Parathyroid adenoma (tissue), 2 donors: ENCODE results near the gene NDUFB5.

Source experiments
- H2AFZ ChIP-seq: fragments of 300-600 bp; sonication (generic); one replicate; pipeline ENCODE4 v1.7.0; 2017; ENCODE audit warnings: antibody characterized with exemption, mild to moderate bottlenecking
- H3K27ac ChIP-seq: fragments of 300-600 bp; sonication (generic); one replicate; pipeline ENCODE4 v1.7.0; 2017
- H3K27me3 ChIP-seq: fragments of 300-600 bp; sonication (generic); one replicate; pipeline ENCODE4 v1.7.0; 2017; ENCODE audit warnings: low read length; ENCODE audit not compliant: control insufficient read depth, insufficient read depth
- H3K36me3 ChIP-seq: fragments of 300-600 bp; sonication (generic); one replicate; pipeline ENCODE4 v1.7.0; 2017; ENCODE audit warnings: low read length; ENCODE audit not compliant: control insufficient read depth, insufficient read depth
- H3K4me1 ChIP-seq: fragments of 300-600 bp; sonication (generic); one replicate; pipeline ENCODE4 v1.7.0; 2017; ENCODE audit warnings: control low read depth
- H3K4me2 ChIP-seq: fragments of 300-600 bp; sonication (generic); one replicate; pipeline ENCODE4 v1.7.0; 2017; ENCODE audit warnings: low read length
- H3K4me3 ChIP-seq: fragments of 300-600 bp; sonication (generic); one replicate; pipeline ENCODE4 v1.7.0; 2017; ENCODE audit warnings: low read depth, low read length
- H3K79me2 ChIP-seq: fragments of 300-600 bp; sonication (generic); one replicate; pipeline ENCODE4 v1.7.0; 2017; ENCODE audit warnings: control low read depth
- H3K9ac ChIP-seq: fragments of 300-600 bp; sonication (generic); one replicate; pipeline ENCODE4 v1.7.0; 2017; ENCODE audit warnings: mild to moderate bottlenecking
- H3K9me3 ChIP-seq: fragments of 300-600 bp; sonication (generic); one replicate; pipeline ENCODE4 v1.7.0; 2017; ENCODE audit warnings: low read length; ENCODE audit not compliant: control insufficient read depth
- TF ChIP-seq, protein P1 (sequence below): fragments of 300-600 bp; sonication (generic); IDR thresholded peaks from one replicate; pipeline ENCODE4 v1.7.0; 2017; ENCODE audit warnings: antibody characterized with exemption, mild to moderate bottlenecking
- donor health status: primary hyperparathyroidism.

NDUFB5 gene

DNA sequence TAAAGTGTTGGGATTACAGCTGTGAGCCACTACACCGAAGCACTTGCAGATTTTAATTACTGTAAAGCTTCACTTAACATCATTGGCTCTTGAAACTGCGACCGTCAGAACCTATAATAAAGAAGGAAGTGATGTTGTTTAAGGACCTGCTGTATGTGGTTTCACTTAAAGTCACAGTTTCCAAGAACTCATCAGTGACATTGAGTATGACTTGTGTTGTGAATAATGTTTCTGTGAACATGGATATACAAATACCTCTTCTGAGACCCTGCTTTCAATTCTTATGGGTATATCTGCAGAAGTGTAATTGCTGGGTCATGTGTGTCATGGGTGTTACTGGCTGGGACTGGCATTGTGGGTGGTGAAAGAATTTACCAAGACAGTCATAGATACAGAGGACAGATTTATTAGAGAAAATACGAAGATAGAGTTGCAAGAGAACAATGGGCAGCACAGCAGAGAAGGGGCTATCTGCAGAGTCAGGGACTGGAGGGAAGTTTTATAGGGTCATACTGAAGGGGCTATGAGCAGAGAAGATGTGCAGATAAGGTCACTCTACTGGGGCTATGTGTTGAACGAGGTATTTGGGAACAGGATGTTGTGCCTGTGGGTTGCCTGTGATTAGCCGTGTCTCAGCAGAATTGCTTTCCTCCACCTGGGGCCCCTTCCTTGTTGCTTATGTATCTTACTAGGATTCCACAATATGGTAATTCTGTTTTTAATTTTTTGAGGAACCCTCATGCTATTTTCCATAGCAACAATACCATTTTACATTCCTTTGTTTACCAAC is 4.5 kb downstream of the NDUFB5 start:
- no peaks in the 10 kb centered on the region for H3K4me1 ChIP-seq
- H3K79me2 ChIP-seq, result peaks cover 57% of the 10 kb centered on the region
- H3K4me2 ChIP-seq, result no peak overlapping the region
- no peaks in the 10 kb centered on the region for H3K27me3 ChIP-seq
- H3K27ac ChIP-seq, result no peak overlapping the region
- H2AFZ ChIP-seq, result no peak overlapping the region
- H3K9me3 ChIP-seq, result no peaks in the 10 kb centered on the region
- TF ChIP-seq, protein P1, sequence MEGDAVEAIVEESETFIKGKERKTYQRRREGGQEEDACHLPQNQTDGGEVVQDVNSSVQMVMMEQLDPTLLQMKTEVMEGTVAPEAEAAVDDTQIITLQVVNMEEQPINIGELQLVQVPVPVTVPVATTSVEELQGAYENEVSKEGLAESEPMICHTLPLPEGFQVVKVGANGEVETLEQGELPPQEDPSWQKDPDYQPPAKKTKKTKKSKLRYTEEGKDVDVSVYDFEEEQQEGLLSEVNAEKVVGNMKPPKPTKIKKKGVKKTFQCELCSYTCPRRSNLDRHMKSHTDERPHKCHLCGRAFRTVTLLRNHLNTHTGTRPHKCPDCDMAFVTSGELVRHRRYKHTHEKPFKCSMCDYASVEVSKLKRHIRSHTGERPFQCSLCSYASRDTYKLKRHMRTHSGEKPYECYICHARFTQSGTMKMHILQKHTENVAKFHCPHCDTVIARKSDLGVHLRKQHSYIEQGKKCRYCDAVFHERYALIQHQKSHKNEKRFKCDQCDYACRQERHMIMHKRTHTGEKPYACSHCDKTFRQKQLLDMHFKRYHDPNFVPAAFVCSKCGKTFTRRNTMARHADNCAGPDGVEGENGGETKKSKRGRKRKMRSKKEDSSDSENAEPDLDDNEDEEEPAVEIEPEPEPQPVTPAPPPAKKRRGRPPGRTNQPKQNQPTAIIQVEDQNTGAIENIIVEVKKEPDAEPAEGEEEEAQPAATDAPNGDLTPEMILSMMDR, result no peak
- no peak overlapping the region for H3K4me3 ChIP-seq
- no peaks in the 10 kb centered on the region for H3K36me3 ChIP-seq
- no peak overlapping the region for H3K9ac ChIP-seq

- H2AFZ ChIP-seq, result no peak overlapping the region
- peaks cover 55% of the 10 kb centered on the region for H3K79me2 ChIP-seq
- TF ChIP-seq, protein P1, result no peak
These were observed 5.5 kb downstream of the NDUFB5 start for GRCh38 chr3:179610066-179610465.

GRCh38 chr3:179613807-179614206 is 9.2 kb downstream of the NDUFB5 start:
- Histone ChIP-seq H3K4me3 (no peak overlapping the region), H3K9ac (no peak overlapping the region), H3K27ac (no peak overlapping the region), H3K9me3 (no peaks in the 10 kb centered on the region), H3K79me2 (peaks cover 40% of the 10 kb centered on the region), H3K4me2 (no peak overlapping the region), H3K36me3 (no peaks in the 10 kb centered on the region), H3K4me1 (no peaks in the 10 kb centered on the region), H3K27me3 (no peaks in the 10 kb centered on the region), H2AFZ (no peak overlapping the region)
- TF ChIP-seq, protein P1, result no peak

More at GRCh38 chr3:179610066-179610465, 5.5 kb downstream of the NDUFB5 start:
- Histone ChIP-seq H3K36me3 (no peaks in the 10 kb centered on the region), H3K9ac (no peak overlapping the region), H3K4me2 (no peak overlapping the region), H3K9me3 (no peaks in the 10 kb centered on the region), H3K4me1 (no peaks in the 10 kb centered on the region), H3K27ac (no peak overlapping the region), H3K4me3 (no peak overlapping the region), H3K27me3 (no peaks in the 10 kb centered on the region)

- Histone ChIP-seq H3K79me2 (peaks cover 31% of the 10 kb centered on the region), H3K27ac (no peak overlapping the region), H3K4me3 (no peak overlapping the region), H3K4me2 (no peak overlapping the region), H3K9me3 (no peaks in the 10 kb centered on the region), H2AFZ (no peak overlapping the region), H3K36me3 (no peaks in the 10 kb centered on the region), H3K9ac (no peak overlapping the region), H3K4me1 (no peaks in the 10 kb centered on the region), H3K27me3 (no peaks in the 10 kb centered on the region)
- TF ChIP-seq, protein P1, result no peak
These were observed 11.0 kb downstream of the NDUFB5 start for GRCh38 chr3:179615458-179616173.
